ENCODE results near the gene PLEKHM3. TPM values are rescaled to one million over a fixed set of nuclear protein-coding genes. Genes with fewer than 3 reads are reported as not detected.
A peak's percentile ranks its signal among the peaks of the same experiment; 100 is the strongest.

Gene PLEKHM3
- total and polyA plus RNA-seq, 2 experiments from 2014 or later: 3.9 to 8.8 TPM

DNA sequence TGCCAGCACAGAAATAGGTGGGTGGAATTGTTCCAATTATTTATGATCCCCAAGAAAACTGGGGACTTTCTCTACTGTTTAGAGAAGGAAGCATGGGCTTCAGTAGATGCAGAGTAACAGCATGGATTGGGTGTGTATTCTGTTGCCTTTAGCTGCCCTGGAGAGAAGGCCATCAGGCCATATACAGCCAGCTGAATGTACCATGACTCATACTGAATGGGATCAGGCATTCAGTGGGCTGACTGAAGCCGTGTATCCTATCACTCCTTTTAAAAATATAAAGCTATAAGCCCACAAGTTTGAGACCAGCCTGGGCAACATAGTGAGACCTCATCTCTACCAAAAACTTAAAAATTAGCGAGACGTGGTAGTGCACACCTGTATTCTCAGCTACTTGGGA lies 16.7 kb upstream of the PLEKHM3 start (continued):
- TF ChIP-seq ZNF462 (CRISPR knock-in tag; IDR thresholded peaks at IDR 0.05) (no peak), STAT1 (IDR thresholded peaks at IDR 0.05; ENCODE audit: unreplicated experiment) (no peak), EZH2 (IDR thresholded peaks at IDR 0.05; ENCODE audit: low read depth, unreplicated experiment) (no peak)
- TF ChIP-seq, protein P1, sequence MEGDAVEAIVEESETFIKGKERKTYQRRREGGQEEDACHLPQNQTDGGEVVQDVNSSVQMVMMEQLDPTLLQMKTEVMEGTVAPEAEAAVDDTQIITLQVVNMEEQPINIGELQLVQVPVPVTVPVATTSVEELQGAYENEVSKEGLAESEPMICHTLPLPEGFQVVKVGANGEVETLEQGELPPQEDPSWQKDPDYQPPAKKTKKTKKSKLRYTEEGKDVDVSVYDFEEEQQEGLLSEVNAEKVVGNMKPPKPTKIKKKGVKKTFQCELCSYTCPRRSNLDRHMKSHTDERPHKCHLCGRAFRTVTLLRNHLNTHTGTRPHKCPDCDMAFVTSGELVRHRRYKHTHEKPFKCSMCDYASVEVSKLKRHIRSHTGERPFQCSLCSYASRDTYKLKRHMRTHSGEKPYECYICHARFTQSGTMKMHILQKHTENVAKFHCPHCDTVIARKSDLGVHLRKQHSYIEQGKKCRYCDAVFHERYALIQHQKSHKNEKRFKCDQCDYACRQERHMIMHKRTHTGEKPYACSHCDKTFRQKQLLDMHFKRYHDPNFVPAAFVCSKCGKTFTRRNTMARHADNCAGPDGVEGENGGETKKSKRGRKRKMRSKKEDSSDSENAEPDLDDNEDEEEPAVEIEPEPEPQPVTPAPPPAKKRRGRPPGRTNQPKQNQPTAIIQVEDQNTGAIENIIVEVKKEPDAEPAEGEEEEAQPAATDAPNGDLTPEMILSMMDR (conservative IDR thresholded peaks at IDR 0.05; ENCODE audit: low read depth in 2 of 2): no peak

DNA sequence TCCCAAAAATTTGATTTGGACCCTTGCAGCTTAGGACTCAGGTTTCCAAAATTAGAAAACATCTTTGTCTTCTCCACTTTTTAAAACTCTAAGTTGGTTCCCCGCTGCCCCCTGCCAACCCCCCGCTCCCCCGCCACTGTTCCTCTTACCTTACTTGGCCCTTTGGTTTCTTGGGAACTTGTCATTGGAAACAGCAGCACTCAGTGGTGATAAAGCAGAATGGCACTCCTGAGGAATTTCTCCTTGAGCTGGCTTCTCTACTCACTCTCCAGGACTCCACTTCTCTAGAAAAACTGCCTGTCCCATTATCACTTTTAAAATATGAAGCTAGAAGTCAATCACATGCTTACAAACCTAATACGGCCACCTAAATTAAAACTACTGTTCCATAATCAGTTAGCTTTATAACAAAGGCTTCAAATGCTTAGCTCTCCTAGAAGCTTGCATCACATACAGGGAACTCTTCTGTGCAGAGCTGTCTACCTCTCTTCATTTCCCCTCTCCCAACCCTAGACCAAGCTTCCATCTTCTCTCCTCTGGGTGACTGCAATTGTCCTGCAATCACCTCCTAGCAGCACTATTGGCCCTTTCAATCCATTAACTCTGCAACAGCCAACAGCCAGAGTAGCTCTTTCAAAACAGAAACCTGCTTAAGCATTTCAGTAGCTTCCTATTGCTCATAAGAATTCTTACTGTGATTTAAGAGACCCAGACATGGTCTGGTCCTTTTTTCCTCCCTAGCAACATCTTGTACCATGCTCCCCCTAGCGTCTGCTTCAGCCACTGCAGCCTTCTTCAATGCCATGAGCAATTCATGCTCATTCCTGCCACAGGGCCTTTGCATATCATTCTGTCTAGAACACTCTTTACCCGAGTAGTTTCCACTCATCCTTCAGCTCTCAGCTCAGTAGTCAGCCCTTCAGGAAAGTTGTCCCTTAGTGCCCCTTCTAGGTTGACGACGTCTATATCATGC lies 15.2 kb upstream of the PLEKHM3 start:
- H4K20me1 ChIP-seq (replicated peaks; ENCODE audit: insufficient read depth): no peaks in the 10 kb centered on the region
- no peaks in the 10 kb centered on the region for H3K9me2 ChIP-seq (ENCODE audit: insufficient read depth)
- H3K36me3 ChIP-seq (ENCODE audit: insufficient read depth): no peaks in the 10 kb centered on the region
- peak; percentile 91 for DNase-seq (ENCODE audit: low spot score)
- ATAC-seq: peak; percentile 93
- no peaks in the 10 kb centered on the region for H3K27me3 ChIP-seq (ENCODE audit: insufficient read depth)
- H3K36me3 Mint-ChIP-seq (ENCODE audit: low read depth): no peaks in the 10 kb centered on the region
- H3K4me3 Mint-ChIP-seq: no peak overlapping the region
- H3K27me3 Mint-ChIP-seq (ENCODE audit: insufficient read depth, low read depth, poor library complexity): peaks cover 2% of the 10 kb centered on the region
- no peaks in the 10 kb centered on the region for H3F3A ChIP-seq (replicated peaks; ENCODE audit: low read depth)
- H2AFZ ChIP-seq: peak overlapping the region; percentile 78; the same call in 1 of the 2 replicates
- H3K9me3 Mint-ChIP-seq: no peaks in the 10 kb centered on the region
- H3K4me1 ChIP-seq (ENCODE audit: insufficient read depth): peaks cover 14% of the 10 kb centered on the region
- H3K27ac Mint-ChIP-seq: peak overlapping the region; percentile 6; the same call in 1 of the 2 replicates
- peaks cover 22% of the 10 kb centered on the region for H3K4me1 Mint-ChIP-seq
- H3K27ac ChIP-seq (ENCODE audit: low read depth): peak overlapping the region; percentile 48; the same call in 1 of the 2 replicates
- TF ChIP-seq POLR2AphosphoS5 (IDR thresholded peaks at IDR 0.05; ENCODE audit: low read depth) (no peak), ETS1 (IDR thresholded peaks at IDR 0.05) (no peak), NANOG (IDR thresholded peaks at IDR 0.05; ENCODE audit: borderline replicate concordance) (peak; percentile 8; the same call in 1 of the 2 replicates), ZNF114 (CRISPR knock-in tag; IDR thresholded peaks at IDR 0.05) (no peak), EZH2 (IDR thresholded peaks at IDR 0.05; ENCODE audit: low read depth, unreplicated experiment) (no peak), CREB1 (CRISPR knock-in tag; IDR thresholded peaks at IDR 0.05; ENCODE audit: low read depth) (0 out of 2 replicates have a peak, but pooled peaks have one; percentile 21), ZNF331 (CRISPR knock-in tag; IDR thresholded peaks at IDR 0.05; ENCODE audit: low read depth) (peak; percentile 36; the same call in 1 of the 2 replicates)
- TF ChIP-seq, protein P1 (conservative IDR thresholded peaks at IDR 0.05; ENCODE audit: low read depth in 2 of 2): peak; percentile 88 to 89
- peak overlapping the region; percentile 21 for H3K4me2 ChIP-seq
- H3K79me2 ChIP-seq (replicated peaks; ENCODE audit: insufficient read depth): no peaks in the 10 kb centered on the region
- no peak overlapping the region for H3K4me3 ChIP-seq

Measured in GM23338 (cell line).